HPDE6-E6E7 (cell line): ENCODE measurements around the gene PRR9.
"Not testable (repeated sequence)": the region's sequence is repeated elsewhere in the genome, so short reads cannot be mapped to it uniquely, and the experiment has no call there.

Experiments used
- DNase-seq: peaks from one replicate; pipeline ENCODE4 v3.0.0; 2011; ENCODE audit warnings: missing footprints; ENCODE audit errors: extremely low spot score

Gene PRR9

GRCh38 chr1:153229076-153229829 is 11.9 kb downstream of the PRR9 start:
- DNase-seq = not testable (repeated sequence)

- no peak for DNase-seq
Measured at GRCh38 chr1:153231363-153231762, 14.0 kb downstream of the PRR9 start.

- no peak for DNase-seq
Measured at GRCh38 chr1:153231785-153232184, 14.4 kb downstream of the PRR9 start.

GRCh38 chr1:153232553-153232952 is 15.2 kb downstream of the PRR9 start:
- no peak for DNase-seq

GRCh38 chr1:153233448-153233847 is 16.1 kb downstream of the PRR9 start:
- DNase-seq = no peak

GRCh38 chr1:153238527-153238926 is 21.1 kb downstream of the PRR9 start:
- peak; percentile 41 for DNase-seq

GRCh38 chr1:153242160-153242559 is 24.8 kb downstream of the PRR9 start:
- DNase-seq = no peak

GRCh38 chr1:153245466-153245865 is 28.1 kb downstream of the PRR9 start:
- no peak for DNase-seq

GRCh38 chr1:153246018-153246417 is 28.6 kb downstream of the PRR9 start:
- DNase-seq = no peak

- no peak for DNase-seq
Measured at GRCh38 chr1:153246825-153247224, 29.4 kb downstream of the PRR9 start.

- no peak for DNase-seq
Measured at GRCh38 chr1:153248176-153248879, 30.9 kb downstream of the PRR9 start.

GRCh38 chr1:153250166-153250565 is 32.8 kb downstream of the PRR9 start:
- no peak for DNase-seq

- no peak for DNase-seq
Measured at GRCh38 chr1:153251087-153251486, 33.7 kb downstream of the PRR9 start.

GRCh38 chr1:153251562-153251961 is 34.2 kb downstream of the PRR9 start:
- no peak for DNase-seq

- DNase-seq = no peak
Measured at GRCh38 chr1:153251988-153252387, 34.6 kb downstream of the PRR9 start.

- DNase-seq = no peak
Measured at GRCh38 chr1:153253076-153253475, 35.7 kb downstream of the PRR9 start.

GRCh38 chr1:153253693-153254092 is 36.3 kb downstream of the PRR9 start:
- no peak for DNase-seq

GRCh38 chr1:153259387-153259786 is 42.0 kb downstream of the PRR9 start, which contains the start of gene LORICRIN:
Gene LORICRIN, plus strand, starts transcription at chr1:153259687. Its CDS starts 1,263 bp downstream, at chr1:153260950.
- DNase-seq = no peak

- DNase-seq = no peak
Measured at GRCh38 chr1:153260585-153261280, 43.3 kb downstream of the PRR9 start.

GRCh38 chr1:153261281-153262069 is 44.1 kb downstream of the PRR9 start:
- DNase-seq = no peak

GRCh38 chr1:153262070-153262366 is 44.6 kb downstream of the PRR9 start:
- DNase-seq = no peak
